Esophagus muscularis mucosa (tissue), 3 donors: Measurements from ENCODE around the gene DMTF1.

Experiments used
- CTCF ChIP-seq, 3 experiments: fragments of 200-600 bp in 2 of 3; fragments of 450-650 bp in 1 of 3; sonication (generic) in 2 of 3; IDR thresholded peaks; one replicate each; pipeline ENCODE4 v1.5.1; 2017 to 2019; ENCODE audit warnings: antibody characterized with exemption in 3 of 3, mild to moderate bottlenecking in 2 of 3, moderate library complexity in 1 of 3
- POLR2A ChIP-seq: fragments of 450-650 bp; IDR thresholded peaks from one replicate; pipeline ENCODE4 v1.6.1; 2017; ENCODE audit warnings: antibody characterized with exemption, moderate library complexity, mild to moderate bottlenecking, low read depth

- no peak for TF ChIP-seq CTCF (IDR thresholded peaks at IDR 0.05)
- TF ChIP-seq POLR2A: no peak
Measured at GRCh38 chr7:87144173-87144657, 8.0 kb upstream of the DMTF1 start.
